Body of pancreas (tissue), 4 donors: ENCODE data around the gene LMOD2.

Experiments
- POLR2A ChIP-seq, 3 donors: fragments of 450-650 bp; IDR thresholded peaks; one replicate each; pipeline ENCODE4 v1.6.1; 2016; ENCODE audit warnings: antibody characterized with exemption in 3 of 3, mild to moderate bottlenecking in 2 of 3
- TF ChIP-seq, protein P1 (sequence below), 7 experiments: fragments of 450-650 bp in 4 of 7; fragments of 200-600 bp in 3 of 7; sonication (generic) in 3 of 7; IDR thresholded peaks; one replicate each; pipeline ENCODE4 v1.5.1; 2016 to 2019; ENCODE audit warnings: antibody characterized with exemption in 7 of 7

DNA sequence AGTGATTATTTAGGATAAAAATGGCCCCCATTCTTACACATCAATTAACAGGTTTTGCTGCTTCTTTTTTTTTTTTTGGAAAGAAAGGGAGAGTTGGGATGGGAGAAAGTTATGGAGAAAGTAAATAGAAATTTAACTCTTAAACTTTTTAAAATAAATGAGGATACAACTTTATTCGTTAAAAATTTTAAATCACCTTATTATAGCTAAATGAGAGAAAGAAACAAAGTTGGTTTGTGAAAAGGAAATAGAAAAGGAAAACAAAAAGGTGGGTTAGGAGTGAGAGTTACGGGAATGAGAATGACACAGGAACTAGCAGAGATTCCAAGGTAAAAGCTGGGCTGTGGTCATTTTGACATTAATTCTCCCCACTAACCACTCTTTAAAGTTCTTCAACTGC is 34.9 kb downstream of the LMOD2 start:
- TF ChIP-seq, protein P1, sequence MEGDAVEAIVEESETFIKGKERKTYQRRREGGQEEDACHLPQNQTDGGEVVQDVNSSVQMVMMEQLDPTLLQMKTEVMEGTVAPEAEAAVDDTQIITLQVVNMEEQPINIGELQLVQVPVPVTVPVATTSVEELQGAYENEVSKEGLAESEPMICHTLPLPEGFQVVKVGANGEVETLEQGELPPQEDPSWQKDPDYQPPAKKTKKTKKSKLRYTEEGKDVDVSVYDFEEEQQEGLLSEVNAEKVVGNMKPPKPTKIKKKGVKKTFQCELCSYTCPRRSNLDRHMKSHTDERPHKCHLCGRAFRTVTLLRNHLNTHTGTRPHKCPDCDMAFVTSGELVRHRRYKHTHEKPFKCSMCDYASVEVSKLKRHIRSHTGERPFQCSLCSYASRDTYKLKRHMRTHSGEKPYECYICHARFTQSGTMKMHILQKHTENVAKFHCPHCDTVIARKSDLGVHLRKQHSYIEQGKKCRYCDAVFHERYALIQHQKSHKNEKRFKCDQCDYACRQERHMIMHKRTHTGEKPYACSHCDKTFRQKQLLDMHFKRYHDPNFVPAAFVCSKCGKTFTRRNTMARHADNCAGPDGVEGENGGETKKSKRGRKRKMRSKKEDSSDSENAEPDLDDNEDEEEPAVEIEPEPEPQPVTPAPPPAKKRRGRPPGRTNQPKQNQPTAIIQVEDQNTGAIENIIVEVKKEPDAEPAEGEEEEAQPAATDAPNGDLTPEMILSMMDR (IDR thresholded peaks at IDR 0.05): no peak
- TF ChIP-seq POLR2A (IDR thresholded peaks at IDR 0.05): no peak
